ENCODE measurements around the gene SLC12A7. TPM values are rescaled to one million over a fixed set of nuclear protein-coding genes. Genes with fewer than 3 reads are reported as not detected.
A peak's percentile ranks its signal among the peaks of the same experiment; 100 is the strongest.

Gene SLC12A7
- polyA plus RNA-seq, 1 donor (not counting 4 experiments of a cell fraction or from before 2014, with no cell fraction given): 1.5 TPM

DNA sequence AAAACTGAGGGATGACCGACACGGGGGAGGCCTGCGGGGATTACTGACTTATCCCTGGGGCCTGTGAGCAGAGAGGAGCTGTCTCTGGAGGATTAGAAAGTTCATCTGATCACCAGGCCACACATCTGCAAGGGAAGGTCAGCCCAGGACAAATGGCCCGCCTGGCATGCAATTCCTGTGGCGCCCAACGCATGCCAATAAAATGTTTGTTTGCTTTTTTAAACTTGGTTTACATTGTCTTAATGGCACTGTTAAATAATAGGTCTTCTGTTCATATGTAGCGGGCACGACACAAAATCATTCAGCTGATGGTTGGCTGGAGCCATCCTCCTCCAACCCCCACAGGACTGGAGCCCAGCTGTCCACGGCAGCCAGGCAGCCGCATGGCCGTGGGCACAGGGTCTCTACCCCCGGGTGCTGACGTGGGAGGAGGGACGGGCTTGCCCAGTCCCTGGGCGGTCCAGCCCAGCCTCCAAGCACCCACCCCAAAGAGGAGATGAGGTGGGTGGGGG lies 41.0 kb upstream of the SLC12A7 start:
- H3K27me3 ChIP-seq (ENCODE audit: control insufficient read depth, extremely low read depth, insufficient read depth, low read length): peaks cover 46% of the 10 kb centered on the region
- no peaks in the 10 kb centered on the region for H4K20me1 ChIP-seq (ENCODE audit: control insufficient read depth, extremely low read depth, insufficient read depth, low read length)
- DNase-seq (ENCODE audit: low read depth, low spot score): no peak
- TF ChIP-seq EZH2 (IDR thresholded peaks at IDR 0.05; ENCODE audit: low read length): peak; percentile 26
- TF ChIP-seq CTCF (optimal IDR thresholded peaks at IDR 0.05 in 1 of 3, IDR thresholded peaks at IDR 0.05 in 1 of 3, conservative IDR thresholded peaks at IDR 0.05 in 1 of 3; ENCODE audit: extremely low read depth in 1 of 3, insufficient read depth in 2 of 3, low read length in 3 of 3): no peak
- no peaks in the 10 kb centered on the region for H3K9me1 ChIP-seq (ENCODE audit: control insufficient read depth, extremely low read depth, insufficient read depth, low read length)
- no peak overlapping the region for H3K9ac ChIP-seq (ENCODE audit: control insufficient read depth, extremely low read depth, insufficient read depth, low read length)
- no peaks in the 10 kb centered on the region for H3K79me2 ChIP-seq (ENCODE audit: control insufficient read depth, insufficient read depth, low read length)
- FAIRE-seq: no peak
- H2AFZ ChIP-seq (ENCODE audit: control insufficient read depth, low read length): no peak overlapping the region
- no peak overlapping the region for H3K4me3 ChIP-seq (ENCODE audit: control insufficient read depth in 2 of 3, extremely low read depth in 1 of 3, insufficient read depth in 2 of 3, low read depth in 1 of 3, low read length in 3 of 3)
- peaks cover 12% of the 10 kb centered on the region for H3K9me3 ChIP-seq (ENCODE audit: control insufficient read depth, low read depth, low read length)
- no peak overlapping the region for H3K27ac ChIP-seq (ENCODE audit: control insufficient read depth, insufficient read depth, low read length)
- no peaks in the 10 kb centered on the region for H3K36me3 ChIP-seq (ENCODE audit: control insufficient read depth in 2 of 2, extremely low read depth in 1 of 2, insufficient read depth in 2 of 2, low read length in 2 of 2)
- H3K4me1 ChIP-seq (ENCODE audit: control insufficient read depth, extremely low read depth, insufficient read depth, low read length): no peaks in the 10 kb centered on the region
- no peak overlapping the region for H3K4me2 ChIP-seq (ENCODE audit: control insufficient read depth, extremely low read depth, insufficient read depth, low read depth, low read length)
- dilution Hi-C loops (cut with MboI; ENCODE audit: extremely low pct_ligation_motif_present, low sequenced_read_pairs): no loop called here

DNA sequence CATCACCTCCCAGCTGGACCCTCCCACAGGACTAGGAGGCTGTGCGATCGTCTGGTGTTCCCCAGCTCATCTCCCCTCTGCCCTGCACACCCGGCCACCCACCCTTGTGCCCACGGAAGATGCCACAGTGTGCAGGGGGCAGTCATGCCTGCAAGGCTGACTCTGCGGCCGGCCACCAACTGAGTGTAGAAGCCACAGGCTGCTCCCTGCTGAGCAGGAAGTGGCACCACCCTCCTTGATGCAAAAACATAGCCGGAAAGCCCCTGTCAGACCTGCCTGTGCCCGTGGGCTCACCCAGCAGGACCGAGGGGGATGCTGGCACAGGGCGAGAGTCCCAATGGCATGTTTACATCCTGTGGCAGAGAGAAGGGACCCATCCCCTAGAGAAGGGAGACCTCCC lies 40.3 kb upstream of the SLC12A7 start:
- no peak for DNase-seq (ENCODE audit: low read depth, low spot score)
- Histone ChIP-seq H3K9me3 (ENCODE audit: control insufficient read depth, low read depth, low read length) (peaks cover 6% of the 10 kb centered on the region), H3K4me3 (ENCODE audit: control insufficient read depth in 2 of 3, extremely low read depth in 1 of 3, insufficient read depth in 2 of 3, low read depth in 1 of 3, low read length in 3 of 3) (no peak overlapping the region), H3K79me2 (ENCODE audit: control insufficient read depth, insufficient read depth, low read length) (no peaks in the 10 kb centered on the region), H3K36me3 (ENCODE audit: control insufficient read depth in 2 of 2, extremely low read depth in 1 of 2, insufficient read depth in 2 of 2, low read length in 2 of 2) (no peaks in the 10 kb centered on the region), H3K9ac (ENCODE audit: control insufficient read depth, extremely low read depth, insufficient read depth, low read length) (no peak overlapping the region), H3K4me1 (ENCODE audit: control insufficient read depth, extremely low read depth, insufficient read depth, low read length) (no peaks in the 10 kb centered on the region), H2AFZ (ENCODE audit: control insufficient read depth, low read length) (no peak overlapping the region), H3K27me3 (ENCODE audit: control insufficient read depth, extremely low read depth, insufficient read depth, low read length) (peaks cover 46% of the 10 kb centered on the region), H3K27ac (ENCODE audit: control insufficient read depth, insufficient read depth, low read length) (no peak overlapping the region), H3K9me1 (ENCODE audit: control insufficient read depth, extremely low read depth, insufficient read depth, low read length) (no peaks in the 10 kb centered on the region), H4K20me1 (ENCODE audit: control insufficient read depth, extremely low read depth, insufficient read depth, low read length) (no peaks in the 10 kb centered on the region), H3K4me2 (ENCODE audit: control insufficient read depth, extremely low read depth, insufficient read depth, low read depth, low read length) (no peak overlapping the region)
- no peak for FAIRE-seq
- dilution Hi-C loops (cut with MboI; ENCODE audit: extremely low pct_ligation_motif_present, low sequenced_read_pairs): no loop called here
- no peak for TF ChIP-seq EZH2 (IDR thresholded peaks at IDR 0.05; ENCODE audit: low read length)
- no peak for TF ChIP-seq CTCF (optimal IDR thresholded peaks at IDR 0.05 in 1 of 3, IDR thresholded peaks at IDR 0.05 in 1 of 3, conservative IDR thresholded peaks at IDR 0.05 in 1 of 3; ENCODE audit: extremely low read depth in 1 of 3, insufficient read depth in 2 of 3, low read length in 3 of 3)

Measured in keratinocyte (primary cell).